Epithelial cell of prostate (primary cell): ENCODE data around the gene KIF4A.
A peak's percentile ranks its signal among the peaks of the same experiment; 100 is the strongest.
"Not testable (repeated sequence)": the region's sequence is repeated elsewhere in the genome, so short reads cannot be mapped to it uniquely, and the experiment has no call there.

Source experiments
- DNase-seq: peaks from one replicate; pipeline ENCODE4 v3.0.0-alpha.2; 2011; ENCODE audit warnings: low read depth, low spot score
- H3K27ac ChIP-seq: fragments of 450-650 bp; 2 replicates; pipeline ENCODE4 v1.5.1; 2017; ENCODE audit warnings: mild to moderate bottlenecking

KIF4A gene

GRCh38 chrX:70289793-70290770, at the start of gene KIF4A, which contains the start of gene PDZD11:
KIF4A (plus strand) TSS chrX:70290104; CDS start chrX:70290459, 355 bp downstream.
PDZD11 (minus strand) TSS chrX:70289927; CDS start chrX:70289341, 586 bp downstream.
- DNase-seq = peak; percentile 20
- H3K27ac ChIP-seq = peak within 1 kb of the TSS; percentile 46

GRCh38 chrX:70240751-70241150, 49.2 kb upstream of the KIF4A start:
- H3K27ac ChIP-seq = no peak overlapping the region
- no peak for DNase-seq

GRCh38 chrX:70241501-70241900, 48.4 kb upstream of the KIF4A start:
- no peak for DNase-seq

GRCh38 chrX:70243601-70244000, 46.3 kb upstream of the KIF4A start:
- DNase-seq = not testable (repeated sequence)
- peak overlapping the region; percentile 15 for H3K27ac ChIP-seq

More at GRCh38 chrX:70241501-70241900, 48.4 kb upstream of the KIF4A start:
- no peak overlapping the region for H3K27ac ChIP-seq

GRCh38 chrX:70244881-70245280, 45.0 kb upstream of the KIF4A start:
- H3K27ac ChIP-seq = no peak overlapping the region
- no peak for DNase-seq

GRCh38 chrX:70247252-70247651, 42.7 kb upstream of the KIF4A start:
- no peak overlapping the region for H3K27ac ChIP-seq
- no peak for DNase-seq

GRCh38 chrX:70252491-70252890, 37.4 kb upstream of the KIF4A start:
- no peak for DNase-seq

GRCh38 chrX:70253377-70254062, 36.4 kb upstream of the KIF4A start:
- peak overlapping the region; percentile 96 for H3K27ac ChIP-seq
- DNase-seq = no peak

More at GRCh38 chrX:70252491-70252890, 37.4 kb upstream of the KIF4A start:
- peak overlapping the region; percentile 96 for H3K27ac ChIP-seq

GRCh38 chrX:70254063-70254400, 35.9 kb upstream of the KIF4A start:
- DNase-seq = no peak
- H3K27ac ChIP-seq = peak overlapping the region; percentile 96

- DNase-seq = no peak
- H3K27ac ChIP-seq = peak overlapping the region; percentile 96
Measured at GRCh38 chrX:70254909-70255308, 35.0 kb upstream of the KIF4A start.

GRCh38 chrX:70255452-70255851, 34.5 kb upstream of the KIF4A start:
- peak overlapping the region; percentile 96 for H3K27ac ChIP-seq
- DNase-seq = no peak

- H3K27ac ChIP-seq = no peak overlapping the region
- no peak for DNase-seq
Measured at GRCh38 chrX:70257423-70258288, 32.2 kb upstream of the KIF4A start.

- H3K27ac ChIP-seq = no peak within 1 kb of the TSS
- DNase-seq = no peak
Measured at GRCh38 chrX:70260104-70260503, 29.8 kb upstream of the KIF4A start, which contains the start of gene P2RY4. P2RY4 (minus strand) TSS chrX:70260204; CDS start chrX:70259624, 580 bp downstream.

GRCh38 chrX:70262952-70263567, 26.8 kb upstream of the KIF4A start:
- no peak for DNase-seq
- H3K27ac ChIP-seq = no peak overlapping the region

GRCh38 chrX:70264784-70265183, 25.1 kb upstream of the KIF4A start:
- no peak overlapping the region for H3K27ac ChIP-seq
- no peak for DNase-seq

- H3K27ac ChIP-seq = no peak within 1 kb of the TSS
- DNase-seq = no peak
Measured at GRCh38 chrX:70268034-70268433, 21.9 kb upstream of the KIF4A start, which contains the start of gene ARR3. ARR3 (plus strand) TSS chrX:70268334; CDS start chrX:70269386, 1,052 bp downstream.

- not testable (repeated sequence) for DNase-seq, H3K27ac ChIP-seq
Measured at GRCh38 chrX:70274029-70274428, 15.9 kb upstream of the KIF4A start.

- DNase-seq = no peak
- no peak overlapping the region for H3K27ac ChIP-seq
Measured at GRCh38 chrX:70279081-70279480, 10.8 kb upstream of the KIF4A start.

- DNase-seq = no peak
- H3K27ac ChIP-seq = no peak overlapping the region
Measured at GRCh38 chrX:70280573-70280972, 9.3 kb upstream of the KIF4A start.
